Stimulated activated naive B cell treated with anti-CD40 and anti-IgM and Interleukin-4, amounts not matched to agents 10 μg/mL and 1 μg/mL and 100 μg/mL, for 72 hours (primary cell): ENCODE results near the gene GPHN.
"Not testable (repeated sequence)": the region's sequence is repeated elsewhere in the genome, so short reads cannot be mapped to it uniquely, and the experiment has no call there.

ENCODE experiments used
- ATAC-seq, 2 donors: fragments of 150-1000 bp; cut with Tn5 transposase; replicated peaks; 2 replicates each; pipeline ENCODE4 v1.10.0; 2021; ENCODE audit warnings: moderate library complexity in 1 of 2
- DNase-seq: peaks from one replicate; pipeline ENCODE4 v3.0.0; 2021
- H3K27ac Mint-ChIP-seq: one replicate; pipeline ENCODE4 v1.8.0; 2022; ENCODE audit warnings: mild to moderate bottlenecking, mixed read lengths
- H3K27me3 Mint-ChIP-seq, 2 donors: one replicate each; pipeline ENCODE4 v1.8.0; 2022; ENCODE audit warnings: mixed read lengths in 2 of 2
- H3K36me3 Mint-ChIP-seq, 2 donors: one replicate each; pipeline ENCODE4 v1.8.0; 2022; ENCODE audit warnings: mixed read lengths in 2 of 2, mild to moderate bottlenecking in 1 of 2
- H3K4me1 Mint-ChIP-seq, 2 donors: one replicate each; pipeline ENCODE4 v1.8.0; 2022; ENCODE audit warnings: mixed read lengths in 2 of 2, mild to moderate bottlenecking in 1 of 2
- H3K4me3 Mint-ChIP-seq, 2 donors: one replicate each; pipeline ENCODE4 v1.8.0; 2022; ENCODE audit warnings: mild to moderate bottlenecking in 2 of 2, mixed read lengths in 2 of 2, moderate library complexity in 1 of 2
- H3K9me3 Mint-ChIP-seq, 2 donors: one replicate each; pipeline ENCODE4 v1.8.0; 2022; ENCODE audit warnings: mixed read lengths in 2 of 2, mild to moderate bottlenecking in 1 of 2

GPHN gene

DNA sequence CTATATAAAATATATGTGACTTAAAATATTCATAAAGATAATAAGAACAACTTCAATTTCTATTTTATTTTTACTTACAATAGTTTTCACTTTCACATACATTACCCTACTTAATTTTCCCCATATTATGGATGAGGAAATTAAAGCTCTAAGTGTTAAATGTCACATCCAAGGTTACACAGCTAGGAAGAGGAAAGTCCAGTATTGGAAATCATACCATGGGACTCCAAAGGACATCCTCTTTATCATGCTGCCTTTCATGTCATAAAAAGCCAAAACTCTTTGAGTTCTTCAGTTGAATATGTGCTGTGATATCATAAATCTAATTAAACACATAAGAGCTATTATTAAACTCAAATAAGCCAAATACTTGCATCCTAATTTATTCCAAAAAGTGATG, 508.9 kb downstream of the GPHN start:
- Mint-ChIP-seq H3K4me3 (no peak overlapping the region), H3K36me3 (peaks cover 7 to 13% of the 10 kb centered on the region in 2 donors), H3K27me3 (no peaks in the 10 kb centered on the region), H3K9me3 (peaks cover 0 to 1% of the 10 kb centered on the region in 2 donors), H3K27ac (no peak overlapping the region), H3K4me1 (peaks cover 8 to 10% of the 10 kb centered on the region in 2 donors)
- DNase-seq (no peak), ATAC-seq (no peak)

DNA sequence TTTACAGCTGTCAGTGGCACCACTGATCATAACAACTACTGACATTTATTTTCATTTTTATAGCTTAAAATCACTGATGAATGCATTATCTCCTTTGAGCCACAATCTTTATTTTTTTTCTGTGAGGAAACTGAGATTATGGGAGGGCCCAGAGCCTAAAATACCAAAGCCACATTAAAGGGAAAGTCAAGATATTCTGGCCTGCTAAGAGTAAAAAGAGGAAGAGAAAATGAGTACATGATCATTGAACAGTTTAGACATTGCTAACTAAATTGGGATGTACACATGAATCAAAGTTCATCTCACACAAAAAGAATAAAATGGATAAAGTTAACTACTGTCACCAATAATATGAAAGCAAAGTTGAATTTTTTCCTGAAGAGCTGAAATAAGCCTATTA, 510.8 kb downstream of the GPHN start:
- H3K36me3 Mint-ChIP-seq: peaks cover 10 to 15% of the 10 kb centered on the region in 2 donors
- H3K4me3 Mint-ChIP-seq: no peak overlapping the region
- no peak for DNase-seq
- ATAC-seq: peak; percentile 85 to 94
- no peak overlapping the region for H3K27ac Mint-ChIP-seq
- no peaks in the 10 kb centered on the region for H3K27me3 Mint-ChIP-seq
- H3K9me3 Mint-ChIP-seq: peaks cover 0 to 1% of the 10 kb centered on the region in 2 donors
- peaks cover 8 to 10% of the 10 kb centered on the region in 2 donors for H3K4me1 Mint-ChIP-seq

DNA sequence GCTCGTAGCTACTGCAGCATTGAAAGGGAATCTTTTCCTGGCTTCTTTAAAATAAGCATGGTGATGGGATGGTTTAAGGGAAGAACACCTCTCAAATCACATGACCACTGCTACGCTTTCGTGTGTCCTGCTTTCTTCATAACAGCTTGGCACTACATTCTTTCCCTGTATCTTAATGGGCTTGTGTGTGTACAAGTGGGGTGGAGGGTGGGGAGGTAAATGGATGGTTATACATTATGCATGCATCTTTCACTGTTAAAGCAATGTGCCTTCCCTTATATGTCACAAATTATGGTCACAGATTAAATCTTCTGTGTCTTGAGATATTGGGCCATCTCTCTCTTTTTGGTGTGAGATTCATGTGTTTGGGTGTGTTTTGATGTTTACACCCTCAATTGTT, 511.8 kb downstream of the GPHN start:
- DNase-seq (no peak), ATAC-seq (no peak)
- Mint-ChIP-seq H3K4me3 (no peak overlapping the region), H3K4me1 (peaks cover 8 to 10% of the 10 kb centered on the region in 2 donors), H3K27ac (no peak overlapping the region), H3K9me3 (peaks cover 0 to 4% of the 10 kb centered on the region in 2 donors), H3K27me3 (no peaks in the 10 kb centered on the region), H3K36me3 (peaks cover 15 to 22% of the 10 kb centered on the region in 2 donors)

DNA sequence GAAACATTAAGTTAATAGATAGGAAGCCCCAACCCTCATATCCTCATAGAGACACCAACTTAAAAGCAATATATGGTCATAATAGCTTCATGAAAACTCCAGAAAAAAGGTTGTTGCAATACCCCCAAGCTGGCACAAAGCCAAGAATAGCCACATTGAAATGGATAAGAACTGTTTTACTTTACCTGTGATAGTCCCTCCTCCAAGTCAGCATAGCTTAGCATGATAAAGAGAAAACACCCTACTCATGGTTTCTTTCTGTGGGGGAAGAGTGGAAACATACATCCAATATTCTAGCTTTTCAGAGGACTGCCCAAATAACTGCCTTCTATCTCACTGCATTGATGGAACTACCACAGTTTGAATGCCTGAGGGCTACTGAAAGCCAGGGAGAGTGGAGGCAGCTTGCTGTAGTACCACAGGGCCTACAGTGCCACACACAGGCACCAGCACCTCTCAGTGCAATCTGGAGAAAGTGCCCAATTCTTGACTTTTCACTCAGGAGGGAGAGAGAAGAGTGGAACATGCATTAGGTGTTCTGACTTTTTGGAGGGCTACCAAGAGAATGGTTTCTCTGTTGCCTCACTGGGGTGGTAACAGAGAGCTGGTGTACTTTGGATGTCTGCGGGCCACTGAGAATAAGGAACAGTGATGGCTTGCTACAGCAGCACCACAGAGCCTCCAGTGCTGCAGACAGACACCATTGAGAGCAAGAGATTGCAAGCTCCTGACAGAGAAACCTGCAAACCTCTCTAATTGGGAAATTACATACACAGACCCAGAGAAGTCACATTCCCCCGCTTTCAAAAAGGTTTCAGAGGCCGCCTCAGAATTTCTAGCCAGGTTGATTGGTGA, 524.2 kb downstream of the GPHN start:
- ATAC-seq (no peak), DNase-seq (no peak)
- no peak overlapping the region for H3K4me3 Mint-ChIP-seq
- H3K27ac Mint-ChIP-seq: no peak overlapping the region
- H3K27me3 Mint-ChIP-seq: no peaks in the 10 kb centered on the region
- H3K9me3 Mint-ChIP-seq: peaks cover 16 to 25% of the 10 kb centered on the region in 2 donors
- no peaks in the 10 kb centered on the region for H3K4me1 Mint-ChIP-seq
- peaks cover 20 to 26% of the 10 kb centered on the region in 2 donors for H3K36me3 Mint-ChIP-seq

DNA sequence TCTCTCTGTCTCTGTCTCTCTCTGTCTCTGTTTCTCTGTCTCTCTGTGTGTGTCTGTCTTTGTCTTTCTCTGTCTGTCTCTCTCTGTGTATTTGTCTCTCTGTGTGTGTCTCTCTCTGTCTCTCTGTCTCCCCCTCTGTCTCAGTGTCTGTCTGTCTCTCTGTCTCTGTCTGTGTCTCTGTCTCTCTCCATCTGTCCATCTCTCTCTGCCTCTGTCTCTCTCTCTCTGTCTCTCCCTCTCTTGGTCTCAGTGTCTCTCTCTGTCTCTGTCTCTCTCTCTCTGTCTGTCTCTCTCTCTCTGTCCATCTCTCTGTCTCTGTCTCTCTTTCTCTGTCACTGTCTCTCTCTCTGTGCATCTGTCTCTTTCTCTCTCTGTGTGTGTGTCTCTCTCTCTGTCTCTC, 537.5 kb downstream of the GPHN start:
- Mint-ChIP-seq H3K27me3 (no peaks in the 10 kb centered on the region), H3K36me3 (peaks cover 13 to 34% of the 10 kb centered on the region in 2 donors), H3K4me3 (no peak overlapping the region), H3K27ac (no peak overlapping the region), H3K9me3 (peaks cover 13 to 16% of the 10 kb centered on the region in 2 donors), H3K4me1 (no peaks in the 10 kb centered on the region)
- ATAC-seq (no peak), DNase-seq (no peak)

DNA sequence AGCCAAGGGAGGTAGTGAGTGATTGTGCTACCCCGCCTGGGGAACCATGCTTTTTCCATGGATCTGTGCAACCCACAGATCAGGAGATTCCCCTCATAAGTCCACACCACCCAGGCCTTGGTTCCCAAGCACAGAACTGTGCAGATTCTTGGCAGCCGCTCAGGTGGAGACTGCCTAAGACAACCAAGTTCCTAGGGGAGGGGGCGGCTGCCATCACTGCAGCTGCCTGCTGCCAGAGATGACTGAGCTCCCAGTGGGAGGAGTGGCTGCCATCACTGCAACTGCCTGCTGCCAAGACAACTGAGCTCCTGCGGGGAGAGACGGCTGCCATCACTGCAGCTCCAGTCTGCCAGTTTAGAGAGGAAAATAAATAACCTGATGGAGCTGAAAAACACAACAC, 542.9 kb downstream of the GPHN start:
- Mint-ChIP-seq H3K36me3 (peaks cover 21 to 29% of the 10 kb centered on the region in 2 donors), H3K27ac (no peak overlapping the region), H3K9me3 (peaks cover 20 to 22% of the 10 kb centered on the region in 2 donors), H3K27me3 (no peaks in the 10 kb centered on the region), H3K4me3 (no peak overlapping the region), H3K4me1 (no peaks in the 10 kb centered on the region)
- DNase-seq (no peak), ATAC-seq (no peak)

DNA sequence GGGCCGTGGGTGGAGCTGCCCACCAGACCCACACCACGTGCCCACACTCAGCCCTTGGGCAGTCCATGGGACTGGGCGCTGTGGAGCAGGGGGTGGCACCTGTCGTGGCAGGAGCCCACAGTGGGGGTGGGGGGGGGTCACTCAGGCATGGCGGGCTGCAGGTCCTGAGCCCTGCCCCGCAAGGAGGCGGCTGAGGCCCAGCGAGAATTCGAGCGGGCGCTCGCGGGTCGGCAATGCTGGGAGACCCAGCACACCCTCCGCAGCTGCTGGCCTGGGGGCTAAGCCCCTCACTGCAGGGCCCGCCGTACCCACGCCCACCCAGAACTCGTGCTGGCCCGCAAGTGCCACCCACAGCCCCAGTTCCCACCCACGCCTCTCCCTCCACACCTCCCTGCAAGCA, 548.7 kb downstream of the GPHN start:
- Mint-ChIP-seq H3K9me3 (peaks cover 10 to 14% of the 10 kb centered on the region in 2 donors), H3K4me1 (no peaks in the 10 kb centered on the region), H3K36me3 (peaks cover 14 to 30% of the 10 kb centered on the region in 2 donors), H3K27ac (no peak overlapping the region), H3K4me3 (no peak overlapping the region), H3K27me3 (no peaks in the 10 kb centered on the region)
- DNase-seq (no peak), ATAC-seq (no peak)

DNA sequence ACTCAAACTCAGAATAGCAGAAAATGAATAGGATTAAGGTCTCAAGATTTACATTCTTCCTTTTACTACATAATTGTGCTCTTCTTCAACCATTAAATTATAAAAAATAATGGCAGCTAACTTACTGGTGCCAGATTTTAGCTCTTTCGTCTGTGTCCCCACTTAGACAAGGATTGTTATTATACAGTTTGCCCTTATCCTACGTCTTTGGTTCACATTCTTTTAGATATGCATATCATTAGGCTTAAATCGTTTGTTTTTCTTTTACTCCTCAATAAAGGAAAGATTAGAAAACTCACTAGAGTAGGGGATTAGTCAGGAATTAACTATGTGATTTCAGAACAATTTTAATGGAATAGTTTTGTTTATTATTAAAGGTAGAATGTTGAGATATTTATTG, 551.6 kb downstream of the GPHN start:
- Mint-ChIP-seq H3K4me3 (no peak overlapping the region), H3K27me3 (no peaks in the 10 kb centered on the region), H3K36me3 (peaks cover 14 to 38% of the 10 kb centered on the region in 2 donors), H3K9me3 (peaks cover 6 to 8% of the 10 kb centered on the region in 2 donors), H3K4me1 (no peaks in the 10 kb centered on the region), H3K27ac (no peak overlapping the region)
- ATAC-seq: no peak
- no peak for DNase-seq

DNA sequence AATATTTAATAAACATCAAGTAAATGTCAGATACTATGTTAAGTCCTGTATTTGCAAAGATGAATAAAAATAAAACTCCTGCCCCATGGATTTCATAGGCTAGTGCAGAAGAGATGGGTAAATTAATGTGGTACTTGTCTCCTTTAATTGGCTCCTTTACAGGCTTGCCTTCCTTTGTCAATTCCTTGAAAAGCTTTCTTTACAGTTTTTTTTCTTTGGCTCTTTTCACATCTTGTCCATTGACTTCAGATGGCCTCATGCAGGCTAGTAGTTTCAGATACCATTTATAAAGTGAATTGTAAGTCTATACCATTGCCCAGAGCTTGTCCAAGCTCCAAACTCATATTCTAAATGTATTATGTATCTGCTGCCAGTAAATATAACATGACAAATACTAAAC, 552.6 kb downstream of the GPHN start:
- H3K27ac Mint-ChIP-seq: no peak overlapping the region
- DNase-seq (no peak), ATAC-seq (no peak)
- H3K36me3 Mint-ChIP-seq: peaks cover 20 to 48% of the 10 kb centered on the region in 2 donors
- no peaks in the 10 kb centered on the region for H3K4me1 Mint-ChIP-seq
- H3K4me3 Mint-ChIP-seq: no peak overlapping the region
- no peaks in the 10 kb centered on the region for H3K27me3 Mint-ChIP-seq
- H3K9me3 Mint-ChIP-seq: peaks cover 6 to 9% of the 10 kb centered on the region in 2 donors

DNA sequence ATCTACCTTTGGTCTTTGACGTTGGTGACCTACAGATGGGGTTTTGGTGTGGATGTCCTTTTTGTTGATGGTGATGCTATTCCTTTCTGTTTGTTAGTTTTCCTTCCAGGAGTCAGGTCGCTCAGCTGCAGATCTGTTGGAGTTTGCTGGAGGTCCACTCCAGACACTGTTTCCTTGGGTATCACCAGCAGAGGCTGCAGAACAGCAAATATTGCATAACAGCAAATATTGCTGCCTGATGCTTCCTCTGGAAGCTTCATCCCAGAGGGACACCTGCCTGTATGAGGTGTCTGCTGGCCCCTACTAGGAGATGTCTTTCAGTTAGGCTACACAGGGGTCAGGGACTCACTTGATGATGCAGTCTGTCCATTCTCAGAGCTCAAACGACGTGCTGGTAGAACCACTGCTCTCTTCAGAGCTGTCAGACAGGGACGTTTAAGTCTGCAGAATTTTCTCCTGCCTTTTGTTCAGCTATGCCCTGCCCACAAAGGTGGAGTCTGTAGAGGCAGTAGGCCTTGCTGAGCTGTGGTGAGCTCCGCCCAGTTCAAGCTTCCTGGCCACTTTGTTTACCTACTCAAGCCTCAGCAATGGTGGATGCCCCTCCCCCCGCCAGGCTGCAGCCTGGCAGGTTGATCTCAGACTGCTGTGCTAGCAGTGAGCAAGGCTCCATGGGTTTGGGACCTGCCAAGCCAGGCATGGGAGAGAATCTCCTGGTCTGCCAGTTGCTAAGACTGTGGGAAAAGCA, 559.3 kb downstream of the GPHN start:
- not testable (repeated sequence) for ATAC-seq, DNase-seq, H3K4me1 Mint-ChIP-seq, H3K27ac Mint-ChIP-seq, H3K4me3 Mint-ChIP-seq, H3K27me3 Mint-ChIP-seq
- H3K36me3 Mint-ChIP-seq: peaks cover 33 to 53% of the 10 kb centered on the region in 2 donors
- H3K9me3 Mint-ChIP-seq: peaks cover 6 to 12% of the 10 kb centered on the region in 2 donors

DNA sequence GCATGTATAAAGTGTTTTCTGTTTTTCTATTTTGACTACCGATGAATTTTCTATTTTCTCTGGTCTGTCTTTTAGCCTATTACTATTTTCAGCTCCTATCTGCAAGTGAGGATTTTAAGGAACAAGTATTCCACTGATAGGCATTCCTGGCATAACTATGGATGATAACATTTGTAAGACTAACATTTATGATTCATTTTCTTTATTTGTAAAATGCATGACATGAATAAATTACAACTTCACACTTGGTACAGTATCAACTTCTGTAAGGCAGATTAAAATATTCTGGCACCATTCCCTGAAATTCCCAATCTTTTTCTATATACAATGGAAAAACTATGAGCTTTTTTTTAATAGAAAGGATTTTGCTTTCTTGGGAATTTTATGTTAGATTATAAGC, 560.3 kb downstream of the GPHN start:
- peaks cover 33 to 51% of the 10 kb centered on the region in 2 donors for H3K36me3 Mint-ChIP-seq
- no peak overlapping the region for H3K4me3 Mint-ChIP-seq
- ATAC-seq (no peak), DNase-seq (no peak)
- H3K4me1 Mint-ChIP-seq: peaks cover 0 to 3% of the 10 kb centered on the region in 2 donors
- H3K27ac Mint-ChIP-seq: no peak overlapping the region
- H3K9me3 Mint-ChIP-seq: peaks cover 5 to 11% of the 10 kb centered on the region in 2 donors
- no peaks in the 10 kb centered on the region for H3K27me3 Mint-ChIP-seq

DNA sequence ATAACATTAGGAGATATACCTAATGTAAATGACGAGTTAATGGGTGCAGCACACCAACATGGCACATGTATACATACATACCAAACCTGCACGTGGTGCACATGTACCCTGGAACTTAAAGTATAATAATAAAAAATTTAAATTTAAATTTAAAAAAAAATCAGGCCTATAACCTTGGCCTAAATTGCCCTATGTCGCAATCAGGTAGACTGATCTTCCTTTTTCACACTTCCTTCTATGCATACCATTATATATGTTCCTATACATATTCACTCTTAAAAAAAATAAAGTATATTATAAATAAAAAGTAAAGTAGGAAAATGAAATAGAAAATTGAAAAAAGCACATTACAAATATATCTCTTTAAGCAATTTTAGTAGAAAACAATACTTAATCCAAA, 563.6 kb downstream of the GPHN start:
- DNase-seq: no peak
- H3K4me3 Mint-ChIP-seq: no peak overlapping the region
- no peak overlapping the region for H3K27ac Mint-ChIP-seq
- peaks cover 0 to 3% of the 10 kb centered on the region in 2 donors for H3K9me3 Mint-ChIP-seq
- H3K36me3 Mint-ChIP-seq: peaks cover 14 to 27% of the 10 kb centered on the region in 2 donors
- peaks cover 0 to 3% of the 10 kb centered on the region in 2 donors for H3K4me1 Mint-ChIP-seq
- H3K27me3 Mint-ChIP-seq: no peaks in the 10 kb centered on the region
- no peak for ATAC-seq

DNA sequence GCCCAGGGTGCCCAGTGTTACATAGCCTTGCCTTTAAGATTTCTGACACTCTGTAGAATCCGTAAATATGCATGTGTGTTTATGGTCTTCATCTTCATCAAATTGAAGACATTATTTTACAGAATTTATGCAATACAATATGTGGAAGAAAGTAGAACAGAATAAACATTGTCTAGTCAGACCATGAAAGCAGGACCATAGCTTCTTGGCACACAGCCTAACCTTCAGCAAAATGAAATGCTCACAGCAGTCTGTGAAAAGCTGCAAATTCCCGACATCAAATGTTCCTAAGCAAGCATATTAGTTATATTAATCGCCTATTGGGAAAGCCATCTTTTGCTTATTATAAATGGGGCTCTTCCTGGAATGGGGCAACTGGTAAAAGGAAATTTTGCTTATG, 570.0 kb downstream of the GPHN start:
- Mint-ChIP-seq H3K4me3 (no peak overlapping the region), H3K27me3 (no peaks in the 10 kb centered on the region), H3K36me3 (peaks cover 3 to 23% of the 10 kb centered on the region in 2 donors), H3K27ac (no peak overlapping the region), H3K9me3 (peaks cover 10 to 12% of the 10 kb centered on the region in 2 donors), H3K4me1 (peaks cover 4 to 6% of the 10 kb centered on the region in 2 donors)
- DNase-seq: no peak
- ATAC-seq: no peak

DNA sequence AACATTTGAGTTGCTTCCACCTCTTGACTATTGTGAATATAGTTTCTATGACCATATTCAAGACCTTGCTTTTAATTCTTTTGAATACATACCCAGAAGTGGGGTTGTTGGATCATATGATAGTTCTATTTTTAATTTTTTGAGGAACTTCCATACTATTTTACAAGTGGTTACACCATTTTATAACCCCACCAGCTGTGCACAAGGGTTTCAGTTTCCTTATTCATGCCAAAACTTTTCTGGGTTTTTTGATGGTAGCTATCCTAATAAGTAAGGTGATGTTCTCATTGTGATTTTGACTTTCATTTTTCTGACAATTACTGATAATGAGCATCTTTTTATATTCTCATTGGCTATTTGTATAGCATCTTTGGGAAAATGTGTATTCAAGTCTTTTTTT, 571.9 kb downstream of the GPHN start:
- peaks cover 7 to 31% of the 10 kb centered on the region in 2 donors for H3K36me3 Mint-ChIP-seq
- H3K9me3 Mint-ChIP-seq: peaks cover 12 to 14% of the 10 kb centered on the region in 2 donors
- H3K4me1 Mint-ChIP-seq: peaks cover 4 to 6% of the 10 kb centered on the region in 2 donors
- no peak for ATAC-seq
- no peak overlapping the region for H3K4me3 Mint-ChIP-seq
- H3K27me3 Mint-ChIP-seq: no peaks in the 10 kb centered on the region
- H3K27ac Mint-ChIP-seq: no peak overlapping the region
- no peak for DNase-seq
